ENCODE data around the gene NFKBIA.
"Not testable (repeated sequence)": the region's sequence is repeated elsewhere in the genome, so short reads cannot be mapped to it uniquely, and the experiment has no call there.

NFKBIA gene

GRCh38 chr14:35373208-35373607, 31.3 kb downstream of the NFKBIA start:
- H3K27ac ChIP-seq; DNase-seq (ENCODE audit: low read depth, low spot score): not testable (repeated sequence)

GRCh38 chr14:35370969-35371368, 33.6 kb downstream of the NFKBIA start:
- H3K27ac ChIP-seq = peak overlapping the region; percentile 75
- DNase-seq (ENCODE audit: low read depth, low spot score) = no peak

GRCh38 chr14:35369701-35370191, 34.8 kb downstream of the NFKBIA start:
- peak; percentile 66 for DNase-seq (ENCODE audit: low read depth, low spot score)
- peak overlapping the region; percentile 75 for H3K27ac ChIP-seq

- DNase-seq (ENCODE audit: low read depth, low spot score) = no peak
- H3K27ac ChIP-seq = no peak overlapping the region
Measured at GRCh38 chr14:35368583-35369392, 35.8 kb downstream of the NFKBIA start.

GRCh38 chr14:35368139-35368460, 36.4 kb downstream of the NFKBIA start:
- H3K27ac ChIP-seq = no peak overlapping the region

GRCh38 chr14:35367056-35367372, 37.5 kb downstream of the NFKBIA start:
- no peak for DNase-seq (ENCODE audit: low read depth, low spot score)
- H3K27ac ChIP-seq = no peak overlapping the region

More at GRCh38 chr14:35368139-35368460, 36.4 kb downstream of the NFKBIA start:
- DNase-seq (ENCODE audit: low read depth, low spot score) = no peak

GRCh38 chr14:35366521-35366976, 38.0 kb downstream of the NFKBIA start:
- H3K27ac ChIP-seq = no peak overlapping the region
- no peak for DNase-seq (ENCODE audit: low read depth, low spot score)

GRCh38 chr14:35366056-35366451, 38.5 kb downstream of the NFKBIA start:
- peak overlapping the region; percentile 72 for H3K27ac ChIP-seq
- no peak for DNase-seq (ENCODE audit: low read depth, low spot score)

- peak; percentile 69 for DNase-seq (ENCODE audit: low read depth, low spot score)
- peak overlapping the region; percentile 72 for H3K27ac ChIP-seq
Measured at GRCh38 chr14:35365130-35366055, 39.2 kb downstream of the NFKBIA start.

GRCh38 chr14:35362911-35363374, 41.6 kb downstream of the NFKBIA start:
- no peak for DNase-seq (ENCODE audit: low read depth, low spot score)
- no peak overlapping the region for H3K27ac ChIP-seq

- DNase-seq (ENCODE audit: low read depth, low spot score) = no peak
- H3K27ac ChIP-seq = no peak overlapping the region
Measured at GRCh38 chr14:35362450-35362849, 42.1 kb downstream of the NFKBIA start.

- DNase-seq (ENCODE audit: low read depth, low spot score) = no peak
- peak overlapping the region; percentile 25 for H3K27ac ChIP-seq
Measured at GRCh38 chr14:35361141-35361480, 43.4 kb downstream of the NFKBIA start.

GRCh38 chr14:35359655-35360054, 44.9 kb downstream of the NFKBIA start:
- not testable (repeated sequence) for DNase-seq (ENCODE audit: low read depth, low spot score); H3K27ac ChIP-seq

GRCh38 chr14:35355981-35356841, 48.3 kb downstream of the NFKBIA start:
- DNase-seq (ENCODE audit: low read depth, low spot score) = no peak
- peak overlapping the region; percentile 46 for H3K27ac ChIP-seq

- peak overlapping the region; percentile 46 for H3K27ac ChIP-seq
- DNase-seq (ENCODE audit: low read depth, low spot score) = not testable (repeated sequence)
Measured at GRCh38 chr14:35355235-35355634, 49.3 kb downstream of the NFKBIA start.

GRCh38 chr14:35353409-35354172, 51.0 kb downstream of the NFKBIA start:
- DNase-seq (ENCODE audit: low read depth, low spot score) = no peak

GRCh38 chr14:35352274-35353233, 52.0 kb downstream of the NFKBIA start:
- DNase-seq (ENCODE audit: low read depth, low spot score) = no peak
- no peak overlapping the region for H3K27ac ChIP-seq

More at GRCh38 chr14:35353409-35354172, 51.0 kb downstream of the NFKBIA start:
- H3K27ac ChIP-seq = no peak overlapping the region

GRCh38 chr14:35351897-35352273, 52.7 kb downstream of the NFKBIA start:
- H3K27ac ChIP-seq = no peak overlapping the region
- no peak for DNase-seq (ENCODE audit: low read depth, low spot score)

All from epithelial cell of prostate (primary cell).